Measurements from ENCODE around the gene KCNQ5.

KCNQ5 gene

DNA sequence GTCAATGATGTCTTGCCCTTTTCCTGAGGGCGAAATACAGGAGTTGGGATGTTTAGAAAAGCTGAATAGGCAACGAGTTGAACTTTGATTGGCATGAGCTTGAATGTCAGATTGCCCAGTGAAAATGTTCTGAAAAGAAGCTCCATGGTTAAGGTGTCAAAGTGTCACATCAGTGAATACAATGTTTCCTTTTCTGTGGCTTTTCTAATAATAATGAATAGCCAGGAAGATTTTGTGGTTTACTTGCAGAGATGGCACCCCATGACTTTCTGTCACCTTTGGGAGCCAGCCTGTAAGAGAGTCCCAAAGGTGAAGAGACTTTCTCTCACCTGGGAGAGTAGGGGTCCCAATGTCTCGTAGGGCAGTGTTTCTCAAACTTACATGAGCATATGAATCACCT, 119.2 kb downstream of the KCNQ5 start:
- DNase-seq (ENCODE audit: low spot score): no peak

DNA sequence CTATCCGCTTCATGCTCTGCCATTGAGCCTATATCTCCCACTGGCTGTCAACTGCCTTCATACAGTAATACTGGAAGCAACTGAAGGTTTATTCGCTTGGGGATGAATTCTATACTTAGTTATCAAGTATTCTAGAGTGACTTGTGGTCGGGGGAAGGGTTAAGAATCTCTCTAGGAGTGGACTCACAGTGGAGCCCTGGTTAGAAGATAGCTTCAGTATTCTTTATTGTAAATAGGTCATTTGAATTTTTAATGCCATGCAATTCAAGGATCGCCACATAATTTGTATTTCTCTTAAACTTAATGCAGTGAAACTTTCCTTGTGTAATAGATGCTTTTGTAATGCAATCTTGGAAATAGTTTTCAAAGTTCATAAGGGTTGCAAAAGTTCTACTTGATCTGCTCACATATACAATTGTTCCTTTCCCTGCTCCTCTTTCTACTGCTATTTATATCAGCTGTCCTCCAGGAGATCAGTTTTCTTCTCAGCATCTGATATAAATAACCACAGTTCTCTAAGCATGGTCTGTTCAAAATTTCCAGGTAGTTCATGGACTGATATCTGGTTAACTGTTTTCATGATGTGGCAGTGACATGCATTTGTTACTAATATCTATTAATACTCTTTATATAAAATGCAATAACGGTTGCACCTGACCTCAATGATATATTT, 120.3 kb downstream of the KCNQ5 start:
- no peak for DNase-seq (ENCODE audit: low spot score)

GRCh38 chr6:72746276-72746675, 124.4 kb downstream of the KCNQ5 start:
- DNase-seq (ENCODE audit: low spot score): no peak

DNA sequence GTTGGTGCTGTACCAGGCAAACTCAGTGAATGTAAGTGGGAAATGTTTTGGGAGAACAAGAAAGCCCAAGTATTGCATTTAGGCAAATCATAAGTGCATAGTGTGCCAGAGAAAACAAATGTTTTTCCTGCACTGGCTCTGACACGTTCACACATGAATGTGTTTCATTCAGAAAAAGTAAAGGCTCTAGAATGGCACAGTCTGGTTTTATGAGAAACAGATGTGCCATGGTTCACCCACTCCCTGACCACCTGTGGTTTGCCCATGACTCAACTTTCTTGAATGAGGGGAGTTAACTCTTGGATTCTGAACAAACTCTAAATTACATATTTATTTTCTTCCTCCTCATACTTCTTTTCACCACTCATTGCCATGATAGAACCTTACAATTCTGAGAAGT, 126.9 kb downstream of the KCNQ5 start:
- DNase-seq (ENCODE audit: low spot score): no peak

- no peak for DNase-seq (ENCODE audit: low spot score)
These were observed 133.9 kb downstream of the KCNQ5 start for GRCh38 chr6:72755752-72756151.

- no peak for DNase-seq (ENCODE audit: low spot score)
These were observed 135.2 kb downstream of the KCNQ5 start for GRCh38 chr6:72757048-72757447.

- DNase-seq (ENCODE audit: low spot score): no peak
These were observed 136.1 kb downstream of the KCNQ5 start for GRCh38 chr6:72757926-72758325.

- DNase-seq (ENCODE audit: low spot score): no peak
These were observed 137.0 kb downstream of the KCNQ5 start for GRCh38 chr6:72758901-72759300.

DNA sequence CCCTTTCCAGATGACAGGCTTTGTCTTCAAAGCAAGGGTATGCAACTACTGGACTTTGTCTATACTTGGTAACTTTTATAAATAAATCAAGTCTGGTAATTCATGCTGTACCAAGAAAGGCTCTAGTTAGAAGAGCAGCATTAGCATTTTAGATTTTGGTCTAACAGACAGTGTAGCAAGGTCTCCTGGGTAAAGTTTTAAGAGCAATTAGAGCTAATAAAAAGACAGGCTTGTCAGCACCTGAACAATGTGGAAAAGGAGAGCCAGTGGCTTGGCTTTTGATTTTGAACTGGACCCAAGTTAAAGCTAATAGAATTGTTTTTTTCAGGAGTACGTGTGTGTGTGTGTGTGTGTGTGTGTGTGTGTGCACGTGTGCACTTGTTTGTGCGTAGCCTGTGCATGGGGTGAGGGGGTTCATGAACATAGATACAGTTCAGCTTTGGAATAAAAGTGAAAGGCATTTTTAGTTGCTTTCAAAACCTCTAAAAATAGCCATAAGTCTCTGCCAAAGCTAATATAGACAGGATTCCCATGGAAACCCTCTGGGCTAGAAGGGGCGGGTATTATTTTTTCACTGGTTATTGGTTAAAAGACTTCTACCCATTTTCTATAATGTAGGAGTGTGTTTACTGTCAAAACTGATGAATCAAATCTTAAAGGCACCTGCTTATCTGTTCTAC, 138.4 kb downstream of the KCNQ5 start:
- no peak for DNase-seq (ENCODE audit: low spot score)

DNA sequence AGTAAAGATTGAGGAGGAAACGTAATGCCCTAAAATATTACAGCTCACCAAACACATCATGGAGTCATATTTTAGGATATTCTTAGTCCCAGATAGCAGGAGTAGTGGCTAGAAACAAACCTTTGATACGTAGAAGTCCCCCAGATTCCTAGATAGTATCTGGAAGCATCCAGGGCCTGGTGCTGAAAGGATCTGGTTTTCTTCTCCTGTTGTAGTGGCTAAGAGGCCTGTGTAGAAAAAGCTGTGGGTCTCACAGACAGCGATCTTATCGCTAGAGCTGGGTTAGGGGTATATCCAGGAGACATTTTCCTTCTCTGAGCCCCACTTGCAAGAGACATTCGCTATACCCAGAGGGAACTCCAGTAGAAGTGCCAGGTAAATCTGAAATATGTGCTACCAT, 139.9 kb downstream of the KCNQ5 start:
- DNase-seq (ENCODE audit: low spot score): no peak

DNA sequence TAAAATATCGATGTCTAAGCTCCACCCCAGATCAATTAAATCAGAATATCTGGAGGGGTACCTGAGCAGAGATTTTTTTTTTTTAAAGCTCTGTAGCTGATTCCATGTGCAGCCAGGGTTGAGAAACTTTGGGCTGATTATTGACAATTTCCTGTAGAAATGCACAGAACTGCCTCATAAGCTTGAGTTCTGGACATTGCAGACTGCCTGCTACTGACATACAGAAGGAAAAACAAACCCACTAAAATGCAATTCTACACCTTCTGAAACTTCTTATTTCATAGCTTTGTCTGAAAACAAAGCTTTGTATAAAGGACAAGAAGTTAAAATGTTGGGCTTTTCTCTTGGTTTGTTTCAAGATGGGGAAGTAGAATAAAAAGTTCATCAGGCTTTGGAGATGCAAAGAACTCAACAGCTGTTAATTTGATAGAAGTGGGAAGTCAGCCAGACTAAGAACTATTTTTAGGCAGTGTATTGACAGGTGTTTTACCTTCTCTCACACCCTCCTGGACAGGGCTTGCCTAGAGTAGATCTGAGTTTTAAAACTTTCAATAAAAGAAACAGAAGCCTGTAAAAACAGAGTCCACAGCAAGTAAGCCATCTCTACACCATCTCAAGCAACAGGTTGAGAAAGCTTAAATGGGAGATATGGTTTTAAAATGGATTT, 147.7 kb downstream of the KCNQ5 start:
- DNase-seq (ENCODE audit: low spot score): no peak

DNA sequence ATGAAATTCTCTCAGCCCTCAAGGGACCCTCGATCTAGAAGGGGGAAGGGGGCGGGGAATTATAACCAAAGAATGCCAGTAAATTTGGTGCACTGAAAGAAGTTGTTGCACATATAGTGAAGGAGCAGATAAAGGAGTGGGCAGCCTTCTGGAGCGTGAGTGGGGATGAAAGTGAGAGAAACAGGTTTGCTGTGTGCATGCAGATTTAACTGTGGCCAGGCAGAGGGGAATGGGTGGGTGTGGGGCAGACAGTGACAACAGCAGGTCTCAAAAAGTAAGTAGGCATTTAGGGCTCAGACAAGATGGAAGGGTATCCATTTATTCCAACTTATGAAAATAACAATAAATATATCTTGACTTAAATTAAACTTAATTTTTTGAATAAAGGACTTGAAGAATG, 149.1 kb downstream of the KCNQ5 start:
- no peak for DNase-seq (ENCODE audit: low spot score)

DNA sequence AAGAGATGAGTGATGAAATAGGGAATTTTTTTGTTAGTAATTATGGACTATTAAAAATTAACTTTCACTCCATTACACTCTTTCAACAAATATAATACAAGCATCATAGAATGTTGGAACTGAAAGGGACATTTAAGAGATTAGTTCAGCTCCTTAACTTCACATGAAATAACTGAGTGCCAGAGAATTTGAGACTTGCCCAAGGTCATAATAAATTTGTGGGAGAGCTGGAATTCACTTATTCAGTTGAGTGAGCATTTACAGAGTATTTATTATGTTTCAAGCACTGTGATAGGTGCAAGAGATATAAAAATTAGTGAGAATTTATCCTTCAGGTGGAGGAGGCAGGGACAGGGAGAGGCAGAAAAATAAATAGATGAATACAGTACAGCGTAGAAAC, 154.6 kb downstream of the KCNQ5 start:
- DNase-seq (ENCODE audit: low spot score): no peak

- DNase-seq (ENCODE audit: low spot score): no peak
These were observed 159.8 kb downstream of the KCNQ5 start for GRCh38 chr6:72781624-72782023.

DNA sequence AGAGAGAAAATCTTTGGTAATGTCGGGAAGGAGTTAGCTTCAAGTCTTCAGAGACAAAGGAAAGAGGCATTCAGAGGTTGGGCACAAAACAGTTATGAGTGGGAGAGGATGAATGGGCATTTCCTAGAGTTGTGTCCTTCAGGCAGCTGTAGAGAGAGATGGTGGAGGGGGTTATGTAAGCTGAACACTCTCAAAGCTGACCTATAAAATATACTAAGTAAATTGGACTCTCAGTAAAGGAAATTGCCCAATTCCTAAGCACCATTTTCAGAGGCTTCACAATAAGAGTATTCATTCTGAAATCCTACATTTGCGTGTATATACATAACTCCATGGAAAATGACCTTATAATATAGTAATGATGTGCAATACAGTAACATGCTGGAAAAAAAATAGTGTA, 161.2 kb downstream of the KCNQ5 start:
- DNase-seq (ENCODE audit: low spot score): no peak

- DNase-seq (ENCODE audit: low spot score): no peak
These were observed 161.8 kb downstream of the KCNQ5 start for GRCh38 chr6:72783666-72784065.

DNA sequence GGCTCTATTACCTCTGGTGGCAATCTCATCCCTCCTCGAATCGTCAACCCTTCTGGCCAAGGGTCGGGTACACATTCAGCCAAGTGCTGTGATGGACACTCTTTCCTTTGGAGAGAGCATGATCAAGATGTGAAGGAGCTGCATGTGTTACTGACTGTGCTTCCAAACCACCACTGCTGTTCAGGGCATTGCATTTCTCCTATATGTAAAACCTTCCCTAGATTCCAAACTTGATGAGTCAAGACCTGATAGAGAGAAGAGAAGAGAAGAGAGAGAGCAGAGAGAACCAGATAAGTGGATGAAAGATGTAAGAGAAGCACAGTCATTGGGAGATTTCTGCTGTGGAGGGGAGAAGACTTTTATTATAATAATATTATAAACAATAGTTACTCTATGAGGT, 162.2 kb downstream of the KCNQ5 start:
- DNase-seq (ENCODE audit: low spot score): no peak

DNA sequence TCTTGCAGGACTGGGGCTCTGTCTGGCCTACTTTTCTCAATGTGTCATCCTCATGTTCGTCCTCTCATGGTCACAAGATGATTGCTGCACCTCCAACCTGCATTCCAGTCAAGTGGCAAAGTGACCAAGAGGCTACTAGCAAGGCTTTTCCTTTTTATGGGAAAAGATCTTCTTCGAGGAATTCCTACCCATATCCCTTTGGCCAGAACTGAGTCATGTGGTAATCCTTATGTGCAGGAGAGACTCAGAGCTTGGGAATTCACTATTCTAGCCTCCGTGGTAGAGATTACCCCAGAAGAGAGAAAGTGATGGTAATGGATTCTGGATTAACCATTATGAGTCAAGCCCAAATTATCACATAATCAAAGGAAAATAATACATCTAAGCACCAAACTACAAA, 162.7 kb downstream of the KCNQ5 start:
- no peak for DNase-seq (ENCODE audit: low spot score)

GRCh38 chr6:72787391-72788031, 165.6 kb downstream of the KCNQ5 start:
- DNase-seq (ENCODE audit: low spot score): no peak

DNA sequence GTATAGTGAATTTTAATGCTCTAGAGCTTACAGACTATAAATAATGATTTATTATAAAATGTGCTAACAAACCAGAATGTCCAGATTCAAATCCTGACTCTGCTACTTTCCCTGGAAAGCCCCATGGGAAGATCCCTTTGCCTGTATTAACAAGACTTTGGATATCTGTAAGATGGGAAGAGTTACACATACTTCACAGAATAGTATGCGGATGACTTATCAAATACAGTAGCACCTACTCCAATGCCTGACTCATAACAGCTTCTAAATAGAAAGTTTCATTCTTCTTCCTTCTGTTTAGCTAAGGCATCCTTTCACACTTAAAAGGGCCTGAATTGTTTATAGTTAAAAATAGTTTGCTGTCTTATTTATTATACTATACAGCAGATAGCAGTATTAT, 166.3 kb downstream of the KCNQ5 start:
- DNase-seq (ENCODE audit: low spot score): no peak

DNA sequence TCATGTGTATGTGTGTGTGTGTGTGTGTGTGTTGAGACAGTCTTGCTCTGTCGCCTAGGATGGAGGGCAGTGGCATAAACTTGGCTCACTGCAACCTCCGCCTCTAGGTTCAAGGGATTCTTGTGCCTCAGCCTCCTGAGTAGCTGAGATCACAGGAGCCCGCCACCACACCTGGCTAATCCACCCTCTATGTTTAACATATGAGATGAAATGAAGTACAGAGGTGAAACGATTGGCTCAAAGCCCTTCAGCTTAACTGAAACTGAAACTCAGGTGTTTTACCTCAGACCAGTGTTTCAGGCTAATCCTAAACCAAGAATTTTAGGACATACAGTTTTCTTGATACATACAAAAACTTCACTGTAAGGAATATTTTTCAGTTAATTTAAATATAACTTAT, 167.3 kb downstream of the KCNQ5 start:
- no peak for DNase-seq (ENCODE audit: low spot score)

DNA sequence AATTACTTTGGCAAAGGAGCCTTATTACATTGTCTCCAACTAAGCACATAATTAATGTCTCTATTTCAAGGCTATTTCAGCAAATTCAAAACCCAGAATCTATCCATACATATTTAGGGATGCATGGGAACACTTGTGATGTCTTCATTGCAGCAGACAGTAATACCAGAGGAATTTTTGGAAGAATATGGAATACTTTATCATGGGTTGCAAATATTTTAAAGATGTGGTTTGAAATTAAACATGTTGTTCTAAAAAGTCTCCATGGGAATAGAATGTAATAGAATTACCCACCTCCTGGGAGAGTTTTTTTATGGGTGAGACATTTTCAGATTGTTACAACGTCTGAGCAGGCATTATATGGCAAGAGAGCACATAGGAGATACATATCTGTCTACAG, 170.8 kb downstream of the KCNQ5 start:
- no peak for DNase-seq (ENCODE audit: low spot score)
